AG08395 (cell line): ENCODE measurements around the gene RPGRIP1.
"Not testable (repeated sequence)": the region's sequence is repeated elsewhere in the genome, so short reads cannot be mapped to it uniquely, and the experiment has no call there.

Source experiments
- DNase-seq: peaks from one replicate; pipeline ENCODE4 v3.0.0; 2012; ENCODE audit warnings: mixed read lengths, low spot score

Gene RPGRIP1

DNA sequence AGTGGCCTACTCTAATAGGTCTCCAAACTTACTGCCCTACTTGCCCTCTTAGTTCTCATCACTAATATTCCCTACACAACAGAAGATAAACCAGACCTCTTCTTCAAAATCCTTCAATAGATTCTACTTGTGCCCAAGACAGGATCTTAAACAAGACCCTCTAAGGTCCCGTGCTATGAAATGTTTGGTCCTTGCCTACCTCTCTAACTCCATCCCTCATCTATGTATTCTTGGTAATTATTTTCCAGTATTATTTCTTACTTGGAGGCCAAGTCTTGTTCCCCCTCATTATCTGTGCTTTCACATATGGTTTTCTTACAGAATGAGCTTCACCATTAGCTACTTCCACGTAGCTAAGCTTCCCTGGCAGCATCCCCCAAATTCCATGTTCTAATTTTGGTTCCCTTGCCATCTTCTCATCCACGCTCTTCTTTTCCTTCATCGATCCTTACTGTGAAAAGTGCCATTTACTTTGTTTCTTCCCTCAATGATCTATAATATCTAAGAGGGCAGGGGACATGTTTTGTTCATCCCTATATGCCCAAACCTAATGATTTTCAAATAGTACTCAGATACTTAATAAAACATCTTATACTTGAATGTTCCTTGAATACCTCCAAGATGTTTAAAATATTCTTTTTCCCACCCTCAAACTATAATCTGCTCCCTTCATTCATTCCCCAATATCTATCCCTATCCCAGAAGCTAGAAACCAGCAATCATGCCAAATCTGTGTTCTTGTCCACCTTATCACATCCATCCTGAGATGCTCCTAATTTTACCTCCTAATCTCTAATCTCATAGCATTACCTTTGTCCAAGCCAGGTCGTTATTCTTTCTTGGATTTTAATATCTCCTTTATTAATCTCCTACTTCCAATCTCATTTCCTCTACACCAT, 20.7 kb upstream of the RPGRIP1 start:
- DNase-seq, result no peak

DNA sequence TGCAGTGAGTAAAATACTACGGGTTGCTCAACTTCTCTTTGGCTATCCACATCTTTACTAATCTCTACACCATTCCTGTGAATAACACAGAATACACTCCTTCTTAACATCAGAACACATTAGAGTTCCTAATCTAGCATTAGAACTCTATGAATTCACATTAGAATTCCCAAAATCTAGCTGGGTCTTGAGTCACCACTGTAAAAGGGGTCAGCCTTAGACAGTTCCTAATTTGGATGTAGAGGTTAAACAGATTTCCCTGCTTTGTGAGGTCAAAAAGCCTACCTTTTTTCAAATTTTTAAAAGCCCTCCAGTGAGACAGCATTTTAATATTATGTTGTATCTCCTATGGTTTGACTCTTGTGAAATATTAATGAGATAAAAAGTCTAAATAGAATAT, 18.1 kb upstream of the RPGRIP1 start:
- no peak for DNase-seq

DNA sequence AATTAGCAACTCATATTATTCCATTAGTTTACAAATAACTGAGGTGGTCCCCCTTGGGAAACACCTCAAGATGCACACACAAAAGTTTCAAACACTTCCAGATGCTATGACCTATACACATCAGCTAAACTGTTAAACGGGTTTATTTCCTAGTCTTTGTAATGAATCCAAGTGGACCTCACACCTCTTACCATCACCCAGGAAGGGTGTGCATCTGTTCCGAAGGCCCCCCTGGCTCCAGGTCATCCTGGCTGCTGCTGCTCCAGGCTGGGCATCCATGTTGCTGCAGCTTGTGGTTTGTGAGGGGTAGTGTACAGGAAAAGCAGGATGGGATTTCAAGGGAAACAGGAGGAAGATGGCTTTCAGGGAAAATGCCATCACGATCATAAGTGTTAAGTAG, 17.5 kb upstream of the RPGRIP1 start:
- no peak for DNase-seq

DNA sequence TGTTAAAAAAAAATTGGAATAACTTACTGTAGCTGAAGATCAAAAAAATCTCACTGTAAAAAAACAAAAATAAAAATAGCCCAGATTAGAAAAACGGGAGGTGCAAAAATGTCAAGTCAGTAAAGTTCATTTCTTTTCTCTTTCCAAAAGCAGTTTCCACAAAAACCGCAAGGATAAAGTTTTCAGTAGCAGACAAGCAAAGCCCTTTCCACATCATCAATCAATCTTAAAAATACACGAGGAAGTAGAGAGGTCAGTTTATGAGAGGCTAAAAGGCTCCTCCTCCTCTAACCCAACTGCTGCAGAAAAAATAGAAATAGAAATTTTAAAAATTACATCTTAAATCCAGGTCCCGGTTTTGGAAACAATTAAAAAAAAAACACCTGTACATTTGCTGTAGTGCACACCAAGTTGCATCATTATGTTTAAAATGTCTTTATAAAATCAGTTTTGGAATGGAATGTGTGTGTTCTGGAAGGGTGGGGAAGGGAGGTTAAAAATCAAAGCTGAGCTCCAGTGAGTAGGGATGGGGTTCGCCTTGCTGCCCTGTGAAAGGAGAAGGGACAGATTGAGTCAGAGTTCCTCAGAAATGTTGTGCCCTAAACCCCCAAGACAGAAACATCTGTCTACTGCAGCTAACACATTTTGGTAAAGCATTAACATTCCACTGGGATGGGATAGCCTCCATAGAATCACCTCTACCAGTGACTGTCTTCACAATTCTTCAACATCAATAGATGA, 16.4 kb upstream of the RPGRIP1 start:
- no peak for DNase-seq

DNA sequence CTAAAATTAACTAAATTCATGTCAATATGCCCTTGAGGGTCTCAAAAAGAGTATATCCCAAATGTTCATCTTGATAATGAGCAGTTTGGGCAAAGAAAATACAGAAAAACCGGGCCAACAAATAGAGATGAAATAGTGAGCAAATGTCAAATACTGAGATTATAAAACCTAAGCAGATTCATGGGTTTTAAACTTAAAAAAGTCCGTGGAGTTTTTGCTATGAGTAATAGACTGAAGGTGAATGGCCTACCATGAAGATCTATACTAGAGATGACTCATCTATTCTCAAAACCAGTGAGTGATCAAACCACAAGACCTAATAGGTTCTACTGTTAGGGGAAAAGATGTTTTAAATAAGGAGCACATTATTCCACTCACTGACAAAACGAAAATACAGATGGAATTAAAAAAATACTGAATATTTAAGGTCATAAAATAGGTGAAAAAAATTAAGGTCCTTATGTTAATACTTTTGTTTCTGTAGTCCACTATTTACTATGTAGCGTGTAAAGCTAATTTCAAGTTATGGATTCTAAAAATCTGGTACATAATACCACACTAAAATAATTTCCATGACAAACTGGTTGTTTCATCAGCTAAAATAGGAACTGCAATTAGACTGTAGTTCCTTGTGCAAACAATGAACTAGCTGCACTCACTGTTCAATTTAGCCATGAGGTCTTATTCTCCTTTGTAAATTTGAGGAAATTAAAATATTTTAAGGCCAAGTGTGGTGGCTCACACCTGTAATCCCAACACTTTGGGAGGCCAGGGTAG, 15.7 kb upstream of the RPGRIP1 start:
- peak; percentile 66 for DNase-seq

DNA sequence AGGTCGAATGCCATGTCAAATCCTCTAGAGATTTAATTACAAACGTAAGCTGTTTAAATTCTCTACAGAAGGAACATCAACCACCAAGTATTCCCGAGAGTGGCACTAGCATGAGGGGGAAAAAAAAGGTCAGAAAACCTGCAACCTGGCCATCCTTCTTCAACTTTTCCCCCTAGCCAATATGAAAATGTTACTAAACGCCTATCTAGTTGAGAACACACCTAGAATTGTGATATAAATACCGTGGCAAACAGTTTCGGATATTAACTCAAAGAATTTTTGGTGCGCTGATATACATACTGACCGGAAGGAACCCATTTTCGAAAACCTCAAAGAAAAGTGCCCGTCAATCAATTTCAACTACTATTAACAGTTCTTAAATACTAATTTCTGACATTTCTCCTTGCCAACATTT, 12.4 kb upstream of the RPGRIP1 start:
- no peak for DNase-seq

DNA sequence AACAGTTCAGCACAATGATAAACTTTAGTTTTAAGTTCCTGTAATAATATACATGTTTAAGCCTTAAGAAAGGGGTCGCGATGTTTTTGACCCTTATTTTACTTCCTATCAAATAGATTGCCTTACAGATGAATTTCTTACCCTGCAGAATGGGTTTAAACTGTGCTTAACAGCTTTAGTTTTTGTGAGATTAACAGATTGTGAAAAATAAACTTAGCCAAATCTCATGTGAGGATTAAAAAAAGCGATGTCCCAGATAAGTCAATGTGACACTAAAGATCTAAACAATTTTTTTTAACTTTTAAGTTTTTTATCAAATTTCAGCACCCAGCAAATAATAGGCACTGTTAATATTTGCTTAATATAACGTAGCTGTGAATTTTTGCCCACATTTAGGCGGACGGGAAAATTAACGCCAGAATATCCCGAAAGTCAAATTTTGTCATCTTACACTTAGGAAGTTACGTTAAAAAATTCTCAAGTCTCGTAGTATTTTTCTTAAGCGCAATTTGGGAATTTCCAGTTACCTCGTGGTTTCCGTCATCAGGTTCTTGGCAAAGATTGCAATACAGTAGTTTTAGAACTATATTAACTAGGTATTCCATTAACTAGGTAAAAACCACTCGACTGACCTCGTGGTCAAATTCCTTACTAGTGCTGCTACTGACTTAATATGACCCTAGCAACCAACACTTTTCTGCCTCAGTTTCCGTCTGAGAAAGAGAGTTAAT, 11.8 kb upstream of the RPGRIP1 start:
- DNase-seq, result no peak

DNA sequence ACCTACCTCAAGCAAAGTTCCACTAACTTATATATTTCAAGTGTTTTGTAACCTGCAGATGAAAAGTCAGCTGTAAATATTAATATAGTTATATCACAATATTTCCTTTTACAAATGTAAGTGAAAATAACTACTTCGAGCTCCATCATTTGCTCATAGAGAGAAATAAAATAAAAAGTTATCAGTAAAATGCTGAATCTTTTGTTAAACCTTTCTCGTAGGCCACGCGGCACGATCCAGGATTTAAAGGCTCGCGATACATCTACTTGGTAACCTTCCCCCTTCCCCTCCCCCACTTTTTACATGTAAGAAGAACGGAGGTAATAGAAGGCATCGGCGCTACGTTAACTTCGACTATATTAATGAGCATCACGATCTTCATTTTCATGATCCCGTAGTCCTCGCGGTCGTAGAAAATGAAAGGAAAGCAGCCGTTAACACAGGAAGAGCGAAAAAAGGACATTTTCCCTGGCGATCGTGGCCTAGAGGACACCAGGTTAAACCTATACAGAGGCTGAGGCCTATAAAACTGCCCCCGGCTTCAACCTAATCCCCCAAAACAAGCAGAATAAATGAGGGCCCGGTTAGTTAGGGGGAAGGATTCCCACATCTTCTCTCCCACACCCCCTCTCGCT, 11.1 kb upstream of the RPGRIP1 start:
- DNase-seq, result no peak

DNA sequence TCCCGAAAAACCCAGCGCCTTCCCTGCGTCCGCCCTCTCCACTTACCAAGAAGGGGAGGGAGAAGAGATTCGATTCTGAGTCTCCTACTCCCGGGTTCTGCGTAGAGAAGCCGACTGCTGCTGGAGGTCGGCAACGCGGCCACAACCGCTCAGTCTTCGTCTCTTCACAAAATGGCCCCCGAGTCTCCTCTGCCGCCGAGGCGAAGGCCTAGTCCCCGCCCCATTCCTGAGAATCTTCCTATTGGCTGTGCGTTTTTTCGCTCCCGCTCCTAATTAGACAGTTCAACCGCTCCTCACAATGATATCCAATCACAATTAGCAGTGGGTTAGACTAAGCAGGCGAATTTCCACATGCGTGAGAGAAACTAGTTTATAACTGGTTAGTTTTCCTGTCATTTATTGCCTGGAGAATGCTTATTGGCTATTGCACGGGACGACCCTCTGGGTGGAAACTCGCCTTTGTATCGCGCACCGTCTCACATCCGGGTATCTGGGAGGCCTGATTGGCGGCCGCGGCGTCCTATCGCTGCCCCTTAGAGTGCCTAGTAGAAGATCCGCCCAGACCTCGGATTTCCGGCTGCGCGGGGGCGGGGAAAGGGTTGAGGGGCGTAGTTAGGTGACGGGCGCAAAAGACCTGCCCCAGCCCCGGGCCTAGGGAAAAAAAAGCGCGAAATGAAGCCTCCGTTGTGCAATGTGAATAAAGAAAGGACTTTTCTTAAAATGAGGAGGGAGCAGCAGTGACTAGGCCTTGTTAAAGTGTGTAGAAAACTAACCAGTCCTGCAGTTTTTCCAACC, 10.4 kb upstream of the RPGRIP1 start, which contains the start of gene HNRNPC:
TSS of gene HNRNPC (minus strand) at position 191 of the 795 bp plus-strand sequence. CDS start 35,249 bp downstream, outside the sequence.
- DNase-seq, result peak; percentile 99

DNA sequence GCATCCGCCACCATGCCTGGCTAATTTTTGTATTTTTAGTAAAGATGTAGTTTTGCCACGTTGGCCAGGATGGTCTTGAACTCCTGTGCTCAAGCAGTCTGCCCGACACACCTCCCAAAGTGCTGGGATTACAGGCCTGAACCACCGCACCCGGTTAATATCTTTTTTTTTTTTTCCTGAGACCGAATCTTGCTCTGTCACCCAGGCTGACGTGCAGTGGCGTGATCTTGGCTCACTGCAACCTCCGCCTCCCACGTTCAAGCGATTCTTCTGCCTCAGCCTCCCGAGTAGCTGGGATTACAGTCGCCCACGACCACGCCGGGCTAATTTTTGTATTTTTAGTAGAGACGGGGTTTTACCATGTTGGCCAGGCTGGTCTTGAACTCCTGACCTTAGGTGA, 7.2 kb upstream of the RPGRIP1 start:
- not testable (repeated sequence) for DNase-seq

DNA sequence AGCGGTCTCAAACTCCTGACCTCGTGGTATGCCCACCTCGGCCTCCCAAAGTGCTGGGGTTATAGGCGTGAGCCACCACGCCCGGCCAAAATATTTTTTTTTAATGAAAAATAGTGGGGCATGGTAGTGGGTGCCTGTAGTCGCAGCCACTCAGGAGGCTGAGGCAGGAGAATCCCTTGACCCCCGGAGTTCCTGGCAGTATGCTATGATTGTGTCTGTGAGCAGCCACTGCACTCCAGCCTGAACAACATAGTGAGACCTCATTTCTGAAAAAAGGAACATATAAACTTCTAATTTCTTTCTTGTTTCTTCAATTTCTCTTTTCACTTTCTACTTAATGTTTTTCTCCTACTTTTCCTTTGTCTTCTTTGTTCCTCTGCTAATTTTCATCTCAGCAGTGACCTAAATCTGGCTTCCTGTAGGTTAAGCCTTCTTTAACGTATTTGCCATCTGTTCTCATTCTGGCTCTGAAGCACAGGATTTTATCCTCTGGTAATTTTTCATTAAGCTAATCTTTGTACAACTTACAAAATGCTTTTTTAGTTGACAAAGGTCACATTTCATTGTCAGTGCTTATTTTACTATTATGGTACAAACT, 4.5 kb upstream of the RPGRIP1 start:
- DNase-seq, result no peak

DNA sequence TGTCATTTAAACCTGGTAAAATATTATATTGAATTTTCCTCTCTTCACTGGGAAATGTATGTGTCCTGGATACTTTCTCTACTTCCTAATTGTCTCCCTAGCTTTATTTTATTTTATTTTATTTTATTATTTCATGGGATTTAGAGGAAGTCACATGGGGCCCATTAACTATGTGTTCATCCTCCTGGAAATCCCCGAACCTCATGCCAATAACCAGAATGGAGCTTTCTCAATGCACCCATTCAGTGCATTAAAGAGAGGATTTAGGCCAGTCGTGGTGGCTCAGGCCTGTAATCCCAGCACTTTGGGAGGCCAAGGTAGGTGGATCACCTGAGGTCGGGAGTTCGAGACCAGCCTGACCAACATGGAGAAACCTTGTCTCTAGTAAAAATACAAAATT, 1.3 kb upstream of the RPGRIP1 start:
- DNase-seq, result no peak

DNA sequence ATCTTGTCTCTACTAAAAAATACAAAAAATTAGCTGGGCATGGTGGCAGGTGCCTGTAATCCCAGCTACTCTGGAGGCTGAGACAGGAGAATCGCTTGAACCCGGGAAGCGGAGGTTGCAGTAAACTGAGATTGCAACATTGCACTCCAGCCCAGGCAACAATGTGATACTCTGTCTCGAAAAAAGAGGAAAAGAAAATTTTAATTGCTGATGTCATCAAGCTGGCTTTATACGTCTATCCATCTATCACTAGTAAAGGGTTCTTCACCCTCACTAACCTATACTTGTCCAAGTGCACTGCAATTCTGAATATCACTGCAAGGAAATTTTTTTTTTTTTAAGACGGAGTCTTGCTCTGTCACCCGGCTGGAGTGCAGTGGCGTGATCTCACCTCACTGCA, 2.0 kb downstream of the RPGRIP1 start:
- not testable (repeated sequence) for DNase-seq

DNA sequence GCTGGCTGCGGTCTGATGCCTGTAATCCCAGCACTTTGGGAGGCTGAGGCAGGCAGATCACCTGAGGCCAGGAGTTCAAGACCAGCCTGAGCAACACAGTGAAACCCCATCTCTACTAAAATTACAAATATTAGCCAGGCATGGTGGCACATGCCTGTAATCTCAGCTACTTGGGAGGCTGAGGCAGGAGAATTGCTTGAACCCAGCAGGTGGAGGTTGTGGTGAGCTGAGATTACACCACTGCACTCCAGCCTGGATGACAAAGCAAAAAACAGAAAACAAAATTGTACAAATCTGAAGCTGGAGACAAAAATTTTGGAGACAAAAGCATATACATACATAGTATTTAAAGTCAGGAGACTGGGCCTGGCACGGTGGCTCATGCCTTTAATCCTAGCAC, 6.6 kb downstream of the RPGRIP1 start:
- not testable (repeated sequence) for DNase-seq

DNA sequence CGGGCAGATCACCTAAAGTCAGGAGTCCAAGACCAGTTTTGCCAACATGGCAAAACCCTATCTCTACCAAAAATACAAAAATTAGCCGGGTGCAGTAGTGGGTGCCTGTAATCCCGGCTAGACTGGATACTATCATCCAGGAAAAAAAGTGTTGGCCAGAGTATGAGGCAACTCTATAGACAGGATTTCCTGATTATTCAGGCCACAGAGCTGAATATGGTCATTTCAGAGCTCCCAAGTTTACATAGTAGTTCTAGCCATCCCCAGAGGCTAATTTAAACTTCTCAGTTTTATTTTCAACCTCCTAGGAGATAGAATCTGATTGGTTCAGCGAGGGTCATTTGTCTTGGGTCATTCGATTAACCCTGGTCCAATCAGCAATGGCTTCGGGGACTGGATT, 7.3 kb downstream of the RPGRIP1 start:
- DNase-seq, result no peak

DNA sequence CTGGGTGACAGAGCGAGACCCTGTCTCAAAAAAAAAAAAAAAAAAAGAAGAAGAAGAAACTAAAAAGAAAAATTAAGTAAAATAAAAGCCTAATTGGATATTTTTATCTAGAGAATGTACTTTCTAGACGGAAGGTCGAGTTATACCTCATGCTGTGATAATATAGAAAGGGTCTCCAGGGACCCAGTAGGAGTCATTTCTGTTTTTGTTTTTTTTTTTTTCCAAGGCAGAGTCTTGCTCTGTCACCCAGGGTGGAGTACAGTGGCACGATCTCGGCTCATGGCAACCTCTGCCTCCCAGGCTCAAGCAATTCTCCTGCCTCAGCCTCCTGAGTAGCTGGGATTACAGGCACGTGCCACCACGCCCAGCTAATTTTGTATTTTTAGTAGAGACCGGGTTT, 14.1 kb downstream of the RPGRIP1 start:
- not testable (repeated sequence) for DNase-seq

DNA sequence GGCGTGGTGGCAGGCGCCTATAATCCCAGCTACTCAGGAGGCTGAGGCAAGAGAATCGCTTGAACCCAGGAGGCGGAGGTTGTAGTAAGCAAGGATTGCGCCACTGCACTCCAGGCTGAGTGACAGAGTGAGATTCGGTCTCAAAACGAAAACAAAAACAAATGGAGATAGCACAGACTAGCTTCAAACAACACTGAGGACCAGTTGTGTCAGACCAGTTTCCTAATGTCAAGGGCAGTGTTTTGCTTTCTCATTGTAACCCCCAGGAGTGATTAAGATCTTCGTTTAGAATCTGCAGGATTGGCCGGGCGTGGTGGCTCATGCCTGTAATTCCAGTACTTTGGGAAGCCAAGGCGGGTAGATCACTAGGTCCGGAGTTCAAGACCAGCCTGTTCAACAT, 18.5 kb downstream of the RPGRIP1 start:
- DNase-seq, result no peak

DNA sequence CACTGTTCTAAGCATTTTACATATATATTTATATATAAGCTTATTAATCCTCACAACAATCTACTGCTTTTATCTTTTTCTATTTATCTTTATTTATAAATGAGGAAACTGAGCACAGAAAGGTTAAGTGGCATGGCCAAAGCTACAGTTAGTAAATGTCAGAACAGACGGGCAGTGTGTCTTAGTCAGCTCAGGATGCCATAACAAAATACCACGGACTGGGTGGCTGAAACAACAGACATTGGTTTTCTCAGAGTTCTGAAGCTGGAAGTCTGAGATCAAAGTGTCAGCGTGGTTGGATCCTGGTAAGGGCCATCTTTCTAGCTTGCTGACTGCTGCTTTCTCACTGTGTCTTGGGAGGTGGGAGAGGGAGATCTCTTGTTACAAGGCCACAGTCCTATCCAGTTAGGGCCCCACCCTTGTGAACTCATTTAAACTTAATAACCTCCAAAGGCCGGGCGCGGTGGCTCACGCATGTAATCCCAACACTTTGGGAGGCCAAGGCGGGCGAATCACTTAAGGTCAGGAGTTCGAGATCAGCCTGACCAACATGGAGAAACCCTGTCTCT, 19.8 kb downstream of the RPGRIP1 start:
- no peak for DNase-seq

DNA sequence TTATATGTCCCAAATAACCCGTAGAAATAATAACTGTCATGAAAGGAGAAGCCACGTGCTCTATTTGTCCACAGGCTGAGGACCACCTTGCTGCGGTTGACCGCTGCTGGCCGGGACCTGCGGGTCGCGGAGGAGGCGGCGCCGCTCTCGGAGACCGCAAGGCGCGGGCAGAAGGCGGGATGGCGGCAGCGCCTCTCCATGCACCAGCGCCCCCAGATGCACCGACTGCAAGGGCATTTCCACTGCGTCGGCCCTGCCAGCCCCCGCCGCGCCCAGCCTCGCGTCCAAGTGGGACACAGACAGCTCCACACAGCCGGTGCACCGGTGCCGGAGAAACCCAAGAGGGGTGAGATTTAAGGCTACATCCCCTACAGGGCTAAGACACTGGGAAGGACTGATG, 21.0 kb downstream of the RPGRIP1 start:
- DNase-seq, result no peak
